Keratinocyte (primary cell): ENCODE results near the gene PPM1H.

Experiments used
- CTCF ChIP-seq, 3 experiments: IDR thresholded peaks in 1 of 3; conservative IDR thresholded peaks in 1 of 3; optimal IDR thresholded peaks in 1 of 3; 2 replicates in 2 of 3; 3 replicates in 1 of 3; pipeline versions ENCODE3 to v1.5.1; 2011; ENCODE audit warnings: low read length in 3 of 3, mild to moderate bottlenecking in 3 of 3, moderate library complexity in 2 of 3, control low read depth in 1 of 3, inconsistent platforms in 1 of 3; ENCODE audit not compliant: insufficient read depth in 2 of 3; ENCODE audit errors: extremely low read depth in 1 of 3
- EZH2 ChIP-seq: IDR thresholded peaks from one replicate; pipeline ENCODE4 v1.6.1; 2012; ENCODE audit warnings: inconsistent platforms, mild to moderate bottlenecking, low read length, moderate library complexity

DNA sequence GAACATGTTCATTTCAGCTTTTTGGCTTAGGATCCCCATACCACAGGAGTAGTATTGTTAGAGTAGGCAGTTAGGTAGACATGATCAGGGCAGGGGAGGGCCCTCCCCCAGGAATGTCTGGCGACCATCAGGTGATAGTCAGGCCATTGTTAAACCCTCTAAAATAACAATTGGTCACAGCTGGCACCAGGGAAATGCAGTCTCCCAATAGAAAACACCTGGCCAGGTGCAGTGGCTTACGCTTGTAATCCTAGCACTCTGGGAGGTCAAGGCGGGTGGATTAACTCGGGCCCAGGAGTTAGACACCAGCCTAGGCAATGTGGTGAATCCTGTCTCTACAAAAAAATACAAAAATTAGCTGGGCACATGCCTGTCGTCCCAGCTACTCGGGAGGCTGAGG lies 281.2 kb downstream of the PPM1H start:
- no peak for TF ChIP-seq CTCF (optimal IDR thresholded peaks at IDR 0.05 in 1 of 3, IDR thresholded peaks at IDR 0.05 in 1 of 3, conservative IDR thresholded peaks at IDR 0.05 in 1 of 3; ENCODE audit: extremely low read depth in 1 of 3, insufficient read depth in 2 of 3, low read length in 3 of 3)
- no peak for TF ChIP-seq EZH2
